Measurements from ENCODE around the gene KIF16B.

- TF ChIP-seq POLR2AphosphoS5 (IDR thresholded peaks at IDR 0.05) (no peak), CTCF (IDR thresholded peaks at IDR 0.05) (no peak), EP300 (IDR thresholded peaks at IDR 0.05) (no peak)
These were observed 122.2 kb downstream of the KIF16B start for GRCh38 chr20:16451001-16451400.

All from stomach (tissue), 4 donors.